Breast epithelium (tissue), 3 donors: ENCODE results near the gene BRSK1.

Experiments
- CTCF ChIP-seq, 3 donors: fragments of 450-650 bp; IDR thresholded peaks; one replicate each; pipeline ENCODE4 v1.5.1; 2016 to 2017; ENCODE audit warnings: antibody characterized with exemption in 3 of 3, mild to moderate bottlenecking in 3 of 3, moderate library complexity in 3 of 3
- POLR2A ChIP-seq: fragments of 450-650 bp; IDR thresholded peaks from one replicate; pipeline ENCODE4 v1.6.1; 2016; ENCODE audit warnings: antibody characterized with exemption, mild to moderate bottlenecking, moderate library complexity

- TF ChIP-seq POLR2A (no peak), CTCF (IDR thresholded peaks at IDR 0.05) (no peak)
Measured at GRCh38 chr19:55241935-55242464, 41.8 kb upstream of the BRSK1 start.
